GM23248 (cell line): ENCODE measurements around the gene LRMDA. TPM values are rescaled to one million over a fixed set of nuclear protein-coding genes. Genes with fewer than 3 reads are reported as not detected.

ENCODE experiments used
- DNase-seq: peaks from one replicate; pipeline ENCODE4 v3.0.0-alpha.2; 2015
- H2AFZ ChIP-seq: fragments of 200-600 bp; sonication (generic); 2 replicates; pipeline ENCODE4 v1.6.1; 2016; ENCODE audit warnings: antibody characterized with exemption
- H3F3A ChIP-seq: fragments of 200-600 bp; sonication (generic); 2 replicates; pipeline ENCODE4 v1.6.1; 2016; ENCODE audit warnings: mild to moderate bottlenecking, antibody characterized with exemption, mixed run types; ENCODE audit not compliant: insufficient read depth
- H3K27ac ChIP-seq: fragments of 200-600 bp; sonication (generic); 2 replicates; pipeline ENCODE4 v1.5.1; 2016; ENCODE audit warnings: mild to moderate bottlenecking
- H3K27me3 ChIP-seq: fragments of 200-600 bp; sonication (generic); replicated peaks from 2 replicates; pipeline ENCODE4 v1.6.1; 2016; ENCODE audit warnings: mild to moderate bottlenecking; ENCODE audit not compliant: insufficient read depth
- H3K36me3 ChIP-seq: fragments of 200-600 bp; sonication (generic); 2 replicates; pipeline ENCODE4 v1.6.1; 2016; ENCODE audit warnings: low read depth, mild to moderate bottlenecking
- H3K4me1 ChIP-seq: fragments of 200-600 bp; sonication (generic); 2 replicates; pipeline ENCODE4 v1.6.1; 2016; ENCODE audit warnings: mild to moderate bottlenecking; ENCODE audit not compliant: insufficient read depth
- H3K4me2 ChIP-seq: fragments of 200-600 bp; sonication (generic); one replicate; pipeline ENCODE4 v1.6.1; 2016; ENCODE audit warnings: mild to moderate bottlenecking; ENCODE audit not compliant: unreplicated experiment
- H3K4me3 ChIP-seq: fragments of 200-600 bp; sonication (generic); 2 replicates; pipeline ENCODE4 v1.5.1; 2016; ENCODE audit warnings: mild to moderate bottlenecking
- H3K79me2 ChIP-seq: fragments of 200-600 bp; sonication (generic); 2 replicates; pipeline ENCODE4 v1.6.1; 2016; ENCODE audit warnings: mild to moderate bottlenecking; ENCODE audit not compliant: insufficient read depth
- H3K9ac ChIP-seq: fragments of 200-600 bp; sonication (generic); 2 replicates; pipeline ENCODE4 v1.6.1; 2016; ENCODE audit warnings: mild to moderate bottlenecking
- H3K9me2 ChIP-seq: fragments of 200-600 bp; sonication (generic); 2 replicates; pipeline ENCODE4 v1.6.1; 2016; ENCODE audit warnings: mixed run types, mild to moderate bottlenecking, moderate library complexity; ENCODE audit not compliant: insufficient read depth
- H3K9me3 ChIP-seq: fragments of 200-600 bp; sonication (generic); one replicate; pipeline ENCODE4 v1.6.1; 2017; ENCODE audit warnings: low read depth
- H4K20me1 ChIP-seq: fragments of 200-600 bp; sonication (generic); 2 replicates; pipeline ENCODE4 v1.6.0; 2016; ENCODE audit not compliant: insufficient read depth
- EZH2 ChIP-seq: fragments of 200-600 bp; sonication (generic); IDR thresholded peaks from 2 replicates; pipeline ENCODE4 v1.6.1; 2018; ENCODE audit warnings: antibody characterized with exemption, mild to moderate bottlenecking; ENCODE audit not compliant: insufficient read depth, poor library complexity, severe bottlenecking
- EZH2phosphoT487 ChIP-seq: fragments of 200-600 bp; sonication (generic); IDR thresholded peaks from 2 replicates; pipeline ENCODE4 v1.6.1; 2018; ENCODE audit warnings: antibody characterized with exemption, moderate library complexity, mild to moderate bottlenecking, low read depth; ENCODE audit not compliant: insufficient read depth
- WGBS, 2 experiments: methylation state at CpG; one replicate each; pipeline ENCODE4 v1.1.6; 2015 to 2017; ENCODE audit warnings: low lambda C conversion rate in 2 of 2, low coverage in 1 of 2; ENCODE audit errors: missing lambda C conversion rate in 2 of 2; 5-methylcytosine and 5-hydroxymethylcytosine counted together
- in situ Hi-C: fragments of 300-500 bp; cut with MboI; formaldehyde crosslinking; loops from 2 replicates; pipeline ENCODE4 v1.15.0; 2020
- polyA plus RNA-seq: library from polyadenylated mRNA; unstranded; fragments of >200 nt; fragmentation: Nextera tagmentation; extraction: Ambion mirVana; gene quantifications from 2 replicates; pipeline ENCODE4 v1.2.1, GENCODE V29; 2016
- total RNA-seq: library from RNA; depleted of rRNA; stranded (reverse); fragments of >200 nt; shearing (Covaris generic); gene quantifications from 2 replicates; pipeline ENCODE4 v1.2.3, GENCODE V29; 2014

LRMDA gene
- total and polyA plus RNA-seq, 2 experiments from 2014 or later = 2.6 TPM; not detected in 1

DNA sequence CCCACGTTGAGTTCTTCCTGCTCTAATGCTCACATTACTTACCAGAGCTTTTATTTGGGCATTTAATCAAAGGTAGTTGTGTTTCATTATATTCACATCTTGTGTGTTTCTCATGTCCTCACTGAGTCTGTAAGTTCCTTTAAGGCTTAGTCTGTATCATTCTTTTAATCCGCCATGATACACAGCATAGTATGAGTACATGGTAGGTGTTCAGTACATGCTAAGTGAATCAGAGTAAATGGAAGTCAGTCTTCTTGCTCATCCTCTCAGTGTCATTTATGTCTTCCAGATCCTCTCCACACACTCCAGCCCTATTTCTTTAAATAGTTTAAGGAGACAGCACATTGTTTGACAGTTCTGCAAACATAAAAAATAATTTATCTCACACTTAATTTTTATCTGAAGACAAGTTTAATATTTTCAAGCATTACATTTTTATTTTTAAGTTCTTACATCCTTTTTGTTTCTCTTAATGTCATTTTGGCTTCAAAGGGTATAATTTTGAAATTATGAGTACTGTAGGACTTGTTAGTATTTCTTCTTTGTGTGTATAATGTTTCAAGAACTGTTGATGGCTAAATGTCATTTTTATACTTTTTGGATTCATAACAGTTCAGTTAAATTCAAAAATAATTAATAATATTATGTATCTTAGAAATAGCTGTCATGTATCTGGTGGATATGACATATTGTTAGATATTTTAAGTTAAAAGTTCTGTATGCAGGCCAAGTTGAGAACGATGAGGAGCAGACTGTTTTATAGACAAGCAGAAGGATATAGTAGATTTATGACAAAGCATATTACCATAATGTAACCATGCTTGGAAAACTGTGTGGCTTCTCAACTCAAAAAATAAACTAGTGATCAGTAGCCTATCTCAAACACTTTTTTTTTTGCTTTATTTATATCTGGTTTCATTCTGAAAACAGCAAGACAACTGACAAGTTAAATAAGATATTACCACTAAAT, 342.7 kb downstream of the LRMDA start:
- WGBS, 2 experiments = 28% methylated on average over 3 of the region's 3 CpGs
- no peak for TF ChIP-seq EZH2
- TF ChIP-seq EZH2phosphoT487 = no peak
- Histone ChIP-seq H3K27me3 (0 out of 2 replicates have a peak, but pooled peaks cover 1% of the 10 kb centered on the region), H3K9ac (no peak overlapping the region), H3K36me3 (no peaks in the 10 kb centered on the region), H3K79me2 (no peaks in the 10 kb centered on the region), H3K4me3 (no peak overlapping the region), H3K4me2 (peak overlapping the region; percentile 7), H2AFZ (0 out of 2 replicates have a peak overlapping the region, but pooled peaks have one; percentile 28), H3K9me2 (no peaks in the 10 kb centered on the region), H4K20me1 (no peaks in the 10 kb centered on the region), H3K9me3 (no peaks in the 10 kb centered on the region), H3K4me1 (peaks cover 36% of the 10 kb centered on the region), H3F3A (peaks cover 21% of the 10 kb centered on the region), H3K27ac (peak overlapping the region; percentile 81)
- DNase-seq = peak; percentile 59
- in situ Hi-C loops = no loop called here

DNA sequence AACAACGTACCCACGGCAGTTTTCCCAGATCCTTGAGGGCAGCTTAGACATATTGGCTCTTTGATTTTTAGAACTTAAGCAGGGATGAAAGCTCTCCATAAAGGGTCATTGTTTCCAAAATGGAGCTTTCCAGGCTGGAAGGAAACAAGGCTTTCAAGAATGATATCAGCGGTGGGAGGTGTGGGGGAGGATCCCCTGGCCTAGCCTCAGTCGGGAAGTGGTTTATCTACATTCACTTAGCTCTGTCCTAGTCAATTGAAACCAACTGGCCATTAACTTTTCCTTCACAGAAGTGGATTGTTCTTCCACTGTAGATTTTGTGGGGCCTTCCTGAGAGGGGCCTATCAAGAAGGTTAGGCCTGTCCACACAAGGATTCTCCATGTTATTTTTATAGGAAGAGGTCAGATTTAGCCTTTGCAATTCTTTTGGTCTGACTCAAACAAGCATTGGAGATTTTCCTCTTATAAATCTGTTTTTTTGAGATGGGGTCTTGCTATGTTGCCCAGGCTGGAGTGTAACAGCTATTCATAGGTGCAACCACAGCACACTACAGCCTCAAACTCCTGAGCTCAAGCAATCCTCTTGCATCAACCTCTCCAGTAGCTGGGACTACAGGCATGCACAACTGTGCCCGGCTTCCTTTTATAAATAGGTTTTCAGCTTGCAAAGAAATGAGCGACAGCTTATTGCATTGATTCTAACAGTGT, 343.5 kb downstream of the LRMDA start:
- no peaks in the 10 kb centered on the region for H3K79me2 ChIP-seq
- no peak overlapping the region for H3K9ac ChIP-seq
- no peak overlapping the region; the same call in 1 of the 2 replicates for H3K27ac ChIP-seq
- H3K4me2 ChIP-seq = no peak overlapping the region
- no peaks in the 10 kb centered on the region for H3K36me3 ChIP-seq
- peaks cover 35% of the 10 kb centered on the region for H3K4me1 ChIP-seq
- WGBS, 2 experiments = 51 to 59% methylated on average over 6 of the region's 6 CpGs
- no peaks in the 10 kb centered on the region for H4K20me1 ChIP-seq
- H3K4me3 ChIP-seq = no peak overlapping the region
- no peak for DNase-seq
- TF ChIP-seq EZH2 (no peak), EZH2phosphoT487 (no peak)
- H3K9me2 ChIP-seq = no peaks in the 10 kb centered on the region
- H3K9me3 ChIP-seq = no peaks in the 10 kb centered on the region
- in situ Hi-C loops = no loop called here
- peaks cover 21% of the 10 kb centered on the region for H3F3A ChIP-seq
- 0 out of 2 replicates have a peak, but pooled peaks cover 3% of the 10 kb centered on the region for H3K27me3 ChIP-seq
- no peak overlapping the region for H2AFZ ChIP-seq

DNA sequence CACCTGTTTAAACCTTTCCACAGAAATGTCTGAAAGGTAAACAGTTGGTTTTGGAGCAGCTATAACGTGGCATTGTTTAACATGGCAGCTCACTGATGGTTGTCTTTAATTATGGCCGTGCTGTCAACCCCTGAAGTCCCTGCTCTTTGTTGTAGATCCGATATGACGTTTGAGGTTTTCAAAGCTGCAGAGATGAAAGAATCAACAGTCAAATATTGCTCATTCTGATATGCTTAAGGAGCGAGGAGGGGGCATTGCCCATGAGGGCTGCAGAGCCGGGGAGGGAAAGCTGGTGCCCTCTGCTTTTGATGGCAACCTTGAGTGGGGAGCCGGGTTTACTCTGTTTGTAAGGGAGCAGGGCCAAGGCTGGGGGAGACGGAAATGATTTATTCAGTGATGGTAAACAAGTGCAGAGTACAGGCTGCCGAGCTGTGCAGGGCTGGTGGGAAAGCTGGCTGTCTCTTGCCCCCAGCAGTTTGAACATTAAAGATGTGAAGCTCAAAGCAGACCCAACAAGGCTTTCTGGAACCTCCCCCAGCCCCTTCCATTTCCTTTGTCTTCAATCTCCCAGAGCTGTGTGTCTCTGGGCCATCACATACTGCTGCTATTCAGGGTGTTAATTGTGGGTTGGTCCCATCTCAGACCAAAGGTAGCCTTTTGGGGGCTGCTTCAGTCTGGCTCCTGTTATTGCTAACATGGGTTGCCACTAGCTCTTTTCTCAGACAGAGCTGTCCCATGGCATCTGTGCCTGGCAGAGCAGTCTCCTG, 345.5 kb downstream of the LRMDA start:
- in situ Hi-C loops = no loop called here
- H3K27me3 ChIP-seq = peaks cover 6% of the 10 kb centered on the region; the same call in 1 of the 2 replicates
- no peaks in the 10 kb centered on the region for H3K9me3 ChIP-seq
- no peak overlapping the region for H3K9ac ChIP-seq
- H3F3A ChIP-seq = peaks cover 17% of the 10 kb centered on the region
- no peak for DNase-seq
- no peak overlapping the region for H2AFZ ChIP-seq
- H3K4me1 ChIP-seq = peaks cover 20% of the 10 kb centered on the region
- no peaks in the 10 kb centered on the region for H4K20me1 ChIP-seq
- TF ChIP-seq EZH2phosphoT487 (no peak), EZH2 (no peak)
- no peaks in the 10 kb centered on the region for H3K79me2 ChIP-seq
- H3K27ac ChIP-seq = no peak overlapping the region
- H3K36me3 ChIP-seq = no peaks in the 10 kb centered on the region
- H3K4me3 ChIP-seq = no peak overlapping the region
- no peak overlapping the region for H3K4me2 ChIP-seq
- 82% methylated on average over 9 of the region's 9 CpGs for WGBS, 2 experiments
- no peaks in the 10 kb centered on the region for H3K9me2 ChIP-seq

DNA sequence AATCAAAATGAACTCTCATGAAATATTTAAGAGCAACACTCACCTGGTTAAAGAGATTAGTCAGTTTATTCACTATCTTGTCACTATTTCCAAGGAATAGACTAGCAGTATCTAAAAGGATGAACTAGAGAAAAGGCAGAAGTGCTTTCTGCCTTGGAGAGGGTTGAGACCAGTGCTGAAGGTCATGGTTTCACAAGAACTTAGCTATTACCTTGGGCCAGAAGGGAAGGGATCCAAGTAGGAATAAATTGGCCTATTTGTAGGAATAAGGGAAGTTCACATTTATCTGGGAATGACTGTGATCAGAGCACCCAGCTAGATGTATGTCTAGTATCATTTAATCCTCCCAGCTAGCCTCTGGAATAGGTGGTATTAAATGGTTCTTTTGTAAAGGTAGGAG, 347.2 kb downstream of the LRMDA start:
- Histone ChIP-seq H3K79me2 (no peaks in the 10 kb centered on the region), H3K27me3 (peaks cover 15% of the 10 kb centered on the region), H3F3A (peaks cover 10% of the 10 kb centered on the region), H3K4me3 (no peak overlapping the region), H3K27ac (no peak overlapping the region), H3K9me3 (no peaks in the 10 kb centered on the region), H3K36me3 (no peaks in the 10 kb centered on the region), H3K9me2 (no peaks in the 10 kb centered on the region), H4K20me1 (no peaks in the 10 kb centered on the region), H2AFZ (no peak overlapping the region), H3K4me2 (no peak overlapping the region), H3K9ac (no peak overlapping the region), H3K4me1 (peaks cover 12% of the 10 kb centered on the region)
- no peak for DNase-seq
- no peak for TF ChIP-seq EZH2
- TF ChIP-seq EZH2phosphoT487 = no peak
- in situ Hi-C loops = no loop called here
